Esophagus squamous epithelium (tissue), 4 donors: Measurements from ENCODE around the gene STXBP5L.

Experiments
- CTCF ChIP-seq, 6 experiments: fragments of 450-650 bp in 4 of 6; fragments of 200-600 bp in 2 of 6; sonication (generic) in 2 of 6; IDR thresholded peaks; one replicate each; pipeline ENCODE4 v1.5.1; 2016 to 2019; ENCODE audit warnings: antibody characterized with exemption in 6 of 6, mild to moderate bottlenecking in 4 of 6, moderate library complexity in 4 of 6
- POLR2A ChIP-seq, 4 donors: fragments of 450-650 bp; IDR thresholded peaks; one replicate each; pipeline ENCODE4 v1.6.1; 2017; ENCODE audit warnings: antibody characterized with exemption in 4 of 4, mild to moderate bottlenecking in 4 of 4, moderate library complexity in 3 of 4

- TF ChIP-seq POLR2A (IDR thresholded peaks at IDR 0.05) (no peak), CTCF (IDR thresholded peaks at IDR 0.05) (no peak)
These were observed 244.6 kb downstream of the STXBP5L start for GRCh38 chr3:121152573-121152972.
